Measurements from ENCODE around the gene HMGCS2.

GRCh38 chr1:119702384-119702783 is 66.3 kb downstream of the HMGCS2 start:
- TF ChIP-seq GATA3 (IDR thresholded peaks at IDR 0.05; ENCODE audit: borderline replicate concordance) = no peak
- no peak for TF ChIP-seq TP53 (CRISPR knock-in tag; IDR thresholded peaks at IDR 0.05)
- no peak for TF ChIP-seq EP300 (IDR thresholded peaks at IDR 0.05)
- TF ChIP-seq CTCF (IDR thresholded peaks at IDR 0.05) = no peak
- TF ChIP-seq, protein P1, sequence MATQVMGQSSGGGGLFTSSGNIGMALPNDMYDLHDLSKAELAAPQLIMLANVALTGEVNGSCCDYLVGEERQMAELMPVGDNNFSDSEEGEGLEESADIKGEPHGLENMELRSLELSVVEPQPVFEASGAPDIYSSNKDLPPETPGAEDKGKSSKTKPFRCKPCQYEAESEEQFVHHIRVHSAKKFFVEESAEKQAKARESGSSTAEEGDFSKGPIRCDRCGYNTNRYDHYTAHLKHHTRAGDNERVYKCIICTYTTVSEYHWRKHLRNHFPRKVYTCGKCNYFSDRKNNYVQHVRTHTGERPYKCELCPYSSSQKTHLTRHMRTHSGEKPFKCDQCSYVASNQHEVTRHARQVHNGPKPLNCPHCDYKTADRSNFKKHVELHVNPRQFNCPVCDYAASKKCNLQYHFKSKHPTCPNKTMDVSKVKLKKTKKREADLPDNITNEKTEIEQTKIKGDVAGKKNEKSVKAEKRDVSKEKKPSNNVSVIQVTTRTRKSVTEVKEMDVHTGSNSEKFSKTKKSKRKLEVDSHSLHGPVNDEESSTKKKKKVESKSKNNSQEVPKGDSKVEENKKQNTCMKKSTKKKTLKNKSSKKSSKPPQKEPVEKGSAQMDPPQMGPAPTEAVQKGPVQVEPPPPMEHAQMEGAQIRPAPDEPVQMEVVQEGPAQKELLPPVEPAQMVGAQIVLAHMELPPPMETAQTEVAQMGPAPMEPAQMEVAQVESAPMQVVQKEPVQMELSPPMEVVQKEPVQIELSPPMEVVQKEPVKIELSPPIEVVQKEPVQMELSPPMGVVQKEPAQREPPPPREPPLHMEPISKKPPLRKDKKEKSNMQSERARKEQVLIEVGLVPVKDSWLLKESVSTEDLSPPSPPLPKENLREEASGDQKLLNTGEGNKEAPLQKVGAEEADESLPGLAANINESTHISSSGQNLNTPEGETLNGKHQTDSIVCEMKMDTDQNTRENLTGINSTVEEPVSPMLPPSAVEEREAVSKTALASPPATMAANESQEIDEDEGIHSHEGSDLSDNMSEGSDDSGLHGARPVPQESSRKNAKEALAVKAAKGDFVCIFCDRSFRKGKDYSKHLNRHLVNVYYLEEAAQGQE (IDR thresholded peaks at IDR 0.05) = no peak

Data from A549 (cell line).